GM12891 (cell line): ENCODE measurements around the gene IL11RA.

Source experiments
- DNase-seq: peaks from one replicate; pipeline ENCODE4 v3.0.0; 2011; ENCODE audit warnings: low spot score; ENCODE audit not compliant: insufficient read length
- FAIRE-seq: peaks from 2 replicates; lab custom pipeline; 2011; peaks lifted over from hg19 to GRCh38; lab: Jason Lieb, UNC
- PAX5 ChIP-seq: IDR thresholded peaks from 2 replicates; pipeline ENCODE4 v1.6.1; 2011; ENCODE audit warnings: low read length, moderate library complexity, mild to moderate bottlenecking; ENCODE audit not compliant: insufficient read depth, severe bottlenecking
- POLR2A ChIP-seq: IDR thresholded peaks from 2 replicates; pipeline ENCODE4 v1.6.1; 2011; ENCODE audit warnings: low read depth, low read length, control low read depth
- POLR2AphosphoS5 ChIP-seq: IDR thresholded peaks from 2 replicates; pipeline ENCODE4 v1.6.1; 2011; ENCODE audit warnings: low read depth, low read length, control low read depth
- POU2F2 ChIP-seq: IDR thresholded peaks from 2 replicates; pipeline ENCODE4 v1.6.1; 2011; ENCODE audit warnings: low read depth, mild to moderate bottlenecking, control low read depth, low read length, moderate library complexity
- SPI1 ChIP-seq: IDR thresholded peaks from 2 replicates; pipeline ENCODE4 v1.6.1; 2011; ENCODE audit warnings: low read depth, low read length, control low read depth
- TAF1 ChIP-seq: IDR thresholded peaks from 2 replicates; pipeline ENCODE4 v1.6.1; 2011; ENCODE audit warnings: low read depth, low read length, control low read depth

The IL11RA gene

GRCh38 chr9:34653151-34654072, 1.4 kb downstream of the IL11RA start:
- TF ChIP-seq POLR2AphosphoS5 (no peak), POU2F2 (no peak), PAX5 (no peak), SPI1 (no peak), TAF1 (no peak), POLR2A (no peak)
- FAIRE-seq: no peak
- no peak for DNase-seq

- FAIRE-seq (no peak), DNase-seq (no peak)
- no peak for TF ChIP-seq TAF1
- TF ChIP-seq POLR2A: no peak
- TF ChIP-seq POLR2AphosphoS5: no peak
- no peak for TF ChIP-seq POU2F2
- no peak for TF ChIP-seq PAX5
- no peak for TF ChIP-seq SPI1
Observed at GRCh38 chr9:34654323-34655051, 2.5 kb downstream of the IL11RA start.

GRCh38 chr9:34655394-34655793, 3.4 kb downstream of the IL11RA start:
- no peak for TF ChIP-seq POLR2A
- no peak for TF ChIP-seq POU2F2
- no peak for TF ChIP-seq PAX5
- no peak for TF ChIP-seq POLR2AphosphoS5
- TF ChIP-seq TAF1: no peak
- TF ChIP-seq SPI1: no peak
- no peak for DNase-seq
- FAIRE-seq: no peak

- FAIRE-seq: no peak
- TF ChIP-seq POLR2A (no peak), PAX5 (no peak), POLR2AphosphoS5 (no peak), SPI1 (no peak), POU2F2 (no peak), TAF1 (no peak)
- DNase-seq: no peak
Observed at GRCh38 chr9:34656992-34657391, 5.0 kb downstream of the IL11RA start.

GRCh38 chr9:34658461-34658860, 6.5 kb downstream of the IL11RA start:
- TF ChIP-seq POLR2AphosphoS5 (no peak), POLR2A (no peak), TAF1 (no peak), PAX5 (no peak), POU2F2 (no peak), SPI1 (no peak)
- FAIRE-seq (no peak), DNase-seq (no peak)

GRCh38 chr9:34659592-34660253, 7.7 kb downstream of the IL11RA start:
- no peak for FAIRE-seq
- DNase-seq: no peak
- no peak for TF ChIP-seq POLR2A
- TF ChIP-seq POLR2AphosphoS5: no peak
- no peak for TF ChIP-seq POU2F2
- no peak for TF ChIP-seq PAX5
- TF ChIP-seq SPI1: no peak
- TF ChIP-seq TAF1: no peak

GRCh38 chr9:34662526-34663302, 10.7 kb downstream of the IL11RA start, which contains the start of gene CCL27:
CCL27 (minus strand) TSS chr9:34662657; CDS start chr9:34662633, 24 bp downstream.
- DNase-seq (no peak), FAIRE-seq (no peak)
- no peak for TF ChIP-seq POLR2AphosphoS5
- no peak for TF ChIP-seq PAX5
- no peak for TF ChIP-seq POU2F2
- no peak for TF ChIP-seq POLR2A
- TF ChIP-seq SPI1: no peak
- no peak for TF ChIP-seq TAF1

- no peak for FAIRE-seq
- TF ChIP-seq SPI1 (no peak), TAF1 (no peak), POLR2A (no peak), POU2F2 (no peak), POLR2AphosphoS5 (no peak), PAX5 (no peak)
- DNase-seq: no peak
Observed at GRCh38 chr9:34663303-34663605, 11.3 kb downstream of the IL11RA start.
